ENCODE results near the gene TRPM2.

Gene TRPM2

DNA sequence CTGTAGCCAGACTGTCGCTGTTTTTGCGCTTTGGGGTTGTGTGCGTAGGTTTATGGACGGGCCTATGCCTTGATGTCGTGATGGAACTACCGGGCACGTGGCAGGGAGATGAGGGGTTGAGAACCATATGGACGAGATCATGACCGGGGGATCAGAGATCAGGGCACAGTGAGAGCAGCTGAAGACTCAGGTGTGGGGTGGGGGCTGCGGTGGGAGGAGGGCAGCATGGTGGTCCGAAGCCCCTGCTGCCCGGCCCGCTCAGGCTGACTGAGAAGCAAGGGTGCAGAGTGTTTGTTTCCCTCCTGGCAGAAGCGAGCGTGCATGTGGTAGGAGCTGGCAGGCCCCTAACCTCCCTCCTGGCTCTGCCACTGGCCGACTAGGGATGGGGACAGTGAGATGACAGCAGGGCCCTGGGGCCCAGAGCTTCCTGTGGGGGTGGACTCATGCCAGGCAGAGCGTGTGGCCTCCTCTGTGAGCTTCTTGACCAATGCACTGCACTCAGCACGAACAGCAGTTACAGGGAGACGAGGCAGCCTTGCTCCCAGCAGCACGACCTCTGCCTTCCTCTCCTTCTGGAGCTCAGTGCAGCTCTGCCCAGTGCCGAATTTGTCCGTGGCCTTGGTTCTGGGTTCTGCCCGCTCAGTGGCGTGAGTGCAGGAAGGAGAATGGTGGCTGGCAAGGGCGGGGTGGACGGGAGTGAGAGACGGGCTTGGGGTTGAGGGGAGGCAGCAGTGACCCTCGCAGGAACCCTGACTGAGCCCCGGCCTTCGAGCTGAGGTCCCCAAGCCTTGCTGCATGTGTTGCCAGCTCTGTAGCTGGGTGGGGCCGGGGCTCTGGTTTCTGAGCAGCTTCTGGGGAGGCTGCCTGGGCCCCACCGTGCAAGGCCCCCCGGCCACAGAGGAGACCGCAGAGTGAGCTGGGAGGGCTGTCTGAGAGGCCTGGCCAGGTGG, 79.7 kb downstream of the TRPM2 start:
- DNase-seq = no peak

DNA sequence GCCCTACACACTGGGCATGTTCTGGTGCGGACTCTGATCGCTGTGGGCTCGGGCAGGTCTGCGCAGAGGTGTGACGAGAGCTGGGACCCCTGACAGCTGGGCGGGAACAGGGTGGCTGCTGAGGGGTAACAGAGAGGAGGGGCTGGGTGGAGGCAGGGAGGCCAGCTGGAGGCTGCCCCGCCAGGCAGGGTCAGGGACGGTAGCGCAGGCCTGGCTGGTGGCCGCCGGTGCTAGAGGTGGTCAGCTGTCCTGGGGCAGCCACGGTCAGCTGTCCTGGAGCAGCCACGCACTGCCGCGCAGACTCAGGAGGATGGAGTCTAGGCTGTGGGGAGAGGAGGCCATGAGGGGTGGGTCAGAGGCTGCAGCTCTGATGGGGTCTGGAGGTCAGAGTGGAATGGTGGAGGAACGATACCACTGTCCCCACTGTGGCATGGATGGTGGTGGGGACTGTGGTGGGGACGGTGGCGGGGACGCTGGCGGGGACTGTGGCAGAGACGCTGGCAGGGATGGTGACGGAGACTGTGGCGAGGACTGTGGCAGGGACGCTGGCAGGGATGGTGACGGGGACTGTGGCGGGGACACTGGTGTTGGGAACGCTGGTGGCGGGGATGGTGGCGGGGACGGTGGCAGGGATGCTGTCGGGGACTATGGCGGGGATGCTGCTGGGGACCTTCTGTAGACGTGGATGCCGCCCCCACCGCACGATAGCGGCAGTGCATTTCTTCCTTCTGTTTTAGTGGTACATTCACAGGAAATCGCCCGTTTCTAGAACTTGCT, 80.6 kb downstream of the TRPM2 start:
- DNase-seq = no peak

DNA sequence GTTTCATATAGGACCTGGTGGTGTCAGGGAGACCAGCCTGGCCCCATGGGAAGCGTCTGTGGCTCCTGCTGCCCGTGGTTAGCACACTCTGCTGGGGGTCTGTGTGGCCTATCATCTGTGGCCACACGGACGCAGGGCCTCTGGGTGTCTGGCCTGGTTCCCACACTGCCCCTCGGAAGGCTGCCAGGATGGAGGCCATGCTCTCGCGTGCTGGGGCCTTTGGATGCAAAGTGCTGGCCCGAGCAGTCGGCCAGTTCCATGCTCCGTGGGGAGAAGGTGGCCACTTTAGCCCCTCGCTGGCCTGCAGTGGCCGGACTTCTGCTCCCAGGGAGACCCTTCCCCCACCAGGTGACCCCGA, 81.1 kb downstream of the TRPM2 start:
- DNase-seq = no peak

DNA sequence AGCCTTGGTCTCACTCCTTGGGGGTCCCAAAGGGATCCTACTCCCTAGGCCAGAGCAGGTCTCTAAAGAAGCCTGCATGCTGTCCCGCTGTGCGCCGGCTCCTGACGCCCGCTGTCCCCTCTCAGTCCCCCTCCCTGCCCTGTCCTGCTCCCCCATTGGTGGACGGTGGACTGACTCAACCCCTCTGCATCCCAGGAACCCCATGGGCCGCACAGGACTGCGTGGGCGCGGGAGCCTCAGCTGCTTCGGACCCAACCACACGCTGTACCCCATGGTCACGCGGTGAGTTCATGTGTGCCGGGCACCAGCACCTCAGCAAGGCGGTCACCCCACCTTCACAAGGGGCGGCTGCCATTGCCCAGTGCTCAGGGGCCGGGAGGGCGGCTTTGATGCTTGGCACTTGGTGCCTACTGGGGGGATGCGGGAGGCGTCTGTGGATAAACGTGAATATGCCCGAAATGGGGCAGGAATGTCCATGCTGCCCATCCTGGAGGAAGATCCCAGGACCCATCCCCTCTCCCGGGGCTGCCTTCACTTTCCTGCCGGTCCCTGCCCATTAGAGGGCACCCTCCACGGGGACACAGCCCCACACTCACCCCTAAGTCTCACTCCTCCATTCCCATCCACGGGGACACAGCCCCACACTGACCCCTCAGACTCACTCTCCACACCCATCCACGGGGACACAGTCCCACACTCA, 81.7 kb downstream of the TRPM2 start:
- DNase-seq = no peak

DNA sequence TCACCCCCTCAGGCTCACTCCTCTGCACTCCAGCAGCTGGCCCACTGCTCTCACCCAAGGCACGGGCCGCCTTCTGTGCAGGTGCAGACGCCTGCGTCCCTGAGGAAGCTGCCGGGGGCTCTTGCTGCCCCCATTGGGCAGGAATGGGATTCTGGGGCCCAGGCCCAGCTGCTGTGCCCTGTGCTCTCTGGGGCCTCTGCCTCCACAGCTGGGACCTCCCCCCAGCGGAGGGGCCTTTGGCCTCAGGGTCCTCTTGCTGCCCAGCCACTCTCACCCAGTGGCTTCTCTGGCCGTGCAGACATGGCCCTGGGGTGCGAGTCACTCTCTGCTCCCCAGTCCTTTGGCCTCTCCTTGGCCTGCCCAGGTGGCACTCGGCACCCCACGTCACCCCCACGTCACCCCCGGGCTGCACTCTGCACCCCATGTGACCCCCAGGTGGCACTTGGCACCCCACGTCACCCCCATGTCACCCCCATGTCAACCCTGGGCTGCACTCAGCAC, 82.7 kb downstream of the TRPM2 start:
- no peak for DNase-seq

DNA sequence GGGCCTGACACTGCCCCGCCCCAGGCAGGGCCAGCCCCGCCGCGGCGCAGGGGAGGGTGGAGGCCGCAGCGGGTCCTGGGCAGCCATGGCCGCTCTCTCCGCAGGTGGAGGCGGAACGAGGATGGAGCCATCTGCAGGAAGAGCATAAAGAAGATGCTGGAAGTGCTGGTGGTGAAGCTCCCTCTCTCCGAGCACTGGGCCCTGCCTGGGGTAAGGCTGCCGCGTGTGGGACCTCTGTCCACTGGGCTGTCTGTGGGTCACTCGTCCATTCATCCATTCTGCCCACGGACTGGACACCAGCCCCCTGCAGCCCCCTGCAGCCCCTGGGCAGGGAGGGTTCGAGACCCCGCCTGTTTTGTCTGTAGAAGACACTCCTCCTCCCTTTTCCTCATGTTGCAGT, 83.5 kb downstream of the TRPM2 start:
- no peak for DNase-seq

DNA sequence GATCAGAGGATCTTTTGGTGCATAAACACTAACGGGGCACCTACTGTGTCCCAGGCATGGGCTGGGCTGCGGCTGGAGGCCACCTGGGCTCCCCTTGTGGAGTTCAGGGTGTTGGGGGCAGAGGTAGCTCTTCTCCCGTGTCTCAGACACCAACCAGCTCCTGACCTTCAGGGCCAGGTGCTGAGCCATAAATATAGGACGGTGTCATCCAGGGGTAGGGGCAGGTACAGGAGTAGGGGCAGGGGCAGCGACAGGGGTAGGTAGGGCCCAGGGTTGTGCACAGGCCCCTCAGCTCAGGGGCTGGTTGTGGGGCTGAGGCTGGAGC, 83.9 kb downstream of the TRPM2 start:
- no peak for DNase-seq

DNA sequence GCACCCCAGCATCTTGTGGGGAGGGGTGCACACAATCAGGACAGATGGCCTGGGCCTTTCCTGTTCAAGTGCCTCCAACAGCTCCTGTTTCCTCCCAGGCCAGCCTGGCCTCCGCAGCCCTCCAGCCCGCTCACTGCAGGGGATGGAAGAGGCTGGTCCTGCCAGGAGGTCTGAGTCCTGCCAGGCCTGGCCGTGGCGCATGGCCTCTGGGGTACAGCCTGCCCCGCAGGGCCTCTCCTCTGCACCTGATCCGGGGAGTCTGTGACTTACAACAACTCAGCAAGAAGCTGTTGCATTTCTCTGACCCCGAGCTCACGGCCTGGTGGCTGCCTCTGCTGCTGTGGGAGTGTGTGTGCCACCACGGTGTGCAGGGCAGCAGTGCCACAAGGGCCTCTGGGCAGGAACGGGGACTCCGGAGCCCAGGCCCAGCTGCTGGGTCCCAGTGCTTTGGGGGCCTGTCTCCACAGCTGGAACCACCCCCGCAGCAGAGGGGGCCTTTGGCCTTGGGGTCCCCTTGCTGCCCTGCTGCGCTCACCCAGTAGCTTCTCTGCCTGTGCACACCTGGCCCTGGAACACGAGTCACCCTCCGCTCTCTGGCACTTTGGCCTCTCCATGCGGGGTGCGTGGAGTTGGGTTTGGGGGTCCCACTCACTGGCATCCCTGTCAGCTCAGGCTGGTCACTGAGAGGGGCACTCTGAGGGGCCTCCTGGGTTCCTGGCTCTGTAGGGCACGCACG, 84.4 kb downstream of the TRPM2 start:
- no peak for DNase-seq

DNA sequence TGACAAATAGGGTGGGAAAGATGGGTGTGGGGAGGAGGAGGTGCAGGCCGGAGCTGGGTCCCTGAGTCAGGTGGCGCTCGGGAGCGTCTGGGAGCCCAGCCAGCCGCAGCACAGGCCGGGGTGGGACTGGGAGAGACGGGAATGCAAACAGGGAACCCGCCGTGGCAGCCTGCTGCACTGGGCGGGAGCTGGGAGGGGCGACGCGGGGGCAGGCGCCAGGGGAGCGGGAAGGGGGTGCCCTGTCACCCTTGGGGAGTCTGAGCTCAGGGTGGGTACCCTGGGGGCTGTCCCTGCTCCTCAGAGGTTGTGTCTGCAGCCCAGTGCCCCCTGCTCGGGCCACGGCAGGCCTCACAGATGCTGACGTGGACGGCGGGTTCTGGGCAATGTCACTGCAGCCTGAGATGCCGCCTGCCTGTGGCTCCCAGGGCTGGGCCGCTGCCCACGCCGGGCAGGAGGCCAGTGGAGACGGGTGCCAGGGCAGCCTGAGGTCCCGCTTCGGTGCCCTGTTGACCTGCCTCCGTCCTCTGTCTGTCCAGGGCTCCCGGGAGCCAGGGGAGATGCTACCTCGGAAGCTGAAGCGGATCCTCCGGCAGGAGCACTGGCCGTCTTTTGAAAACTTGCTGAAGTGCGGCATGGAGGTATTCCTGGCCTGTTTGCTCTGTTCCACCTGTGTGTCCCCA, 85.2 kb downstream of the TRPM2 start:
- DNase-seq = no peak

DNA sequence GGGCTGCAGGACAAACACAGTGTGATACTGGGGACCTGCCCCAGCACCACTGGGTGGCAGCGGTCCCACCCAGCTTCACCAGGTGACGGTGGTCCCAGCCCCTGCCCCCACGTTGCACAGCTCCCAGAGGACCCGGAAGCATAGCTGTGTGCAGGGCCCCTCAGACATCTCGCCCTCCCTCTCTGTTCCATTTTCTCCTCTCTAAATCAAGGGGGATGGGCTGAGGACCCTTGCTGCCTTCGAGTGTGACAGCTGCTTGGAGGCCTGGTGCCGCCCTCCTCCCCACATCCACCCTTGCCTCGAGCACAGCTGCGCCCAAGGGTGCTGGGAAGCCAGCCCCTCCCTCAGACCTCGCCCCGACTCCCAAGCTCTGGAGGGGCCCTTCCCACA, 85.8 kb downstream of the TRPM2 start:
- DNase-seq = no peak

DNA sequence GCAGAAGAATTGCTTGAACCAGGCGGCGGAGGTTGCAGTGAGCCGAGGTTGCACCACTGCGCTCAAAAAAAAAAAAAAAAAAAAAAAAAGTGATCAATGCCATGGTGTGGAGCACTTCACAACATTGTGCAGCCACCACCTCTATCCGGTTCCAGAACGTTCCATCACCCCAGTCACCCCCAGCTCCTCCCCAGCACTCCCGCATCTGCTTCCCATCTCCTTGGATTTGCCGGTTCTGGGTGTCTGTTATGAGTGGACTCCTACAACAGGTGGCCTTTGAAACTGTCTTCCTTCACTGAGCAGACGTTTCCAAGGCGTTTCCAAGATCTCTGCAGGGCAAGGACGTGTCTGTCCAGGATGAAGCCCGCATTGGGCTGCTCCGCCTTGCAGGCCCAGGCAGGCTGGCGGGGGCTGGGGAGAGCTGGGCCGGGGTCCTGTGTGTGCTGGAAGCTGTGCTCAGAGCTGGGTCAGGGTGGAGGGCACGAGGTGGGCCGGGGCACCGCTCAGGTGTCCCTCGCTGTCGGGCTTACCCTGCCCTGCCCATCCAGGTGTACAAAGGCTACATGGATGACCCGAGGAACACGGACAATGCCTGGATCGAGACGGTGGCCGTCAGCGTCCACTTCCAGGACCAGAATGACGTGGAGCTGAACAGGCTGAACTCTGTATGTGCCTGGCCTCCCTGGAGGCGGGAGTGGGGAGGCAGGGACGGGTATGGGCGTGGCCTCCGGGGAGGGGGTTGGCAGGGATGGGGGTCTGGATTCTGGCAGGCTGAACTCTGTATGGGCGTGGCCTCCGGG, 87.0 kb downstream of the TRPM2 start:
- DNase-seq = no peak

DNA sequence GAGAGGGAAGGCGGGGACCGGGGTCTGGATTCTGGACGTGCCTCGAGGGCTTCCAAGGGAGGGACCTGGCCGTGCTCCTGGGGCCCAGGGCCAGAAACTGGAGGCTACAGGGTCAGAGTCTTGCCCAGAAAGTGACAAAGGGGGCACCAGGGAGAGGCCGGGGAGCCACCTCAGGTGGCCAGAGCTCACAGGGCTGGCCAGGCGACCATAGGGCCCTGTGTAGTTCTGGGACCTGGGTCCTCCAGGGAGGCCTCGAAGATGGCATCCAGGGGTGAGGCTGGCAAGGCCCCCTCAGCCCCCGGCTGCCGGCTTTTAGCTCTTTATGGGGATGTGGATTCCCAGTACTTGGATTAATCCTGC, 87.6 kb downstream of the TRPM2 start:
- no peak for DNase-seq

DNA sequence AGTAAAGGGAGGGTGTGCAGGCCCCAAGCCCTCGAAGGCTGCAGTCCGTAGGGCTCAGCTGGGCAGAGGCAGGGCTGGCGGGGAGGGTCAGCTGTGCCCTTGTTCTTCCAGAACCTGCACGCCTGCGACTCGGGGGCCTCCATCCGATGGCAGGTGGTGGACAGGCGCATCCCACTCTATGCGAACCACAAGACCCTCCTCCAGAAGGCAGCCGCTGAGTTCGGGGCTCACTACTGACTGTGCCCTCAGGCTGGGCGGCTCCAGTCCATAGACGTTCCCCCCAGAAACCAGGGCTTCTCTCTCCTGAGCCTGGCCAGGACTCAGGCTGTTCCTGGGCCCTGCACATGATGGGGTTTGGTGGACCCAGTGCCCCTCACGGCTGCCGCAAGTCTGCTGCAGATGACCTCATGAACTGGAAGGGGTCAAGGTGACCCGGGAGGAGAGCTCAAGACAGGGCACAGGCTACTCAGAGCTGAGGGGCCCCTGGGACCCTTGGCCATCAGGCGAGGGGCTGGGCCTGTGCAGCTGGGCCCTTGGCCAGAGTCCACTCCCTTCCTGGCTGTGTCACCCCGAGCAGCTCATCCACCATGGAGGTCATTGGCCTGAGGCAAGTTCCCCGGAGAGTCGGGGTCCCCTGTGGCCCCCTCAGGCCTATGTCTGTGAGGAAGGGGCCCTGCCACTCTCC, 88.3 kb downstream of the TRPM2 start:
- no peak for DNase-seq

DNA sequence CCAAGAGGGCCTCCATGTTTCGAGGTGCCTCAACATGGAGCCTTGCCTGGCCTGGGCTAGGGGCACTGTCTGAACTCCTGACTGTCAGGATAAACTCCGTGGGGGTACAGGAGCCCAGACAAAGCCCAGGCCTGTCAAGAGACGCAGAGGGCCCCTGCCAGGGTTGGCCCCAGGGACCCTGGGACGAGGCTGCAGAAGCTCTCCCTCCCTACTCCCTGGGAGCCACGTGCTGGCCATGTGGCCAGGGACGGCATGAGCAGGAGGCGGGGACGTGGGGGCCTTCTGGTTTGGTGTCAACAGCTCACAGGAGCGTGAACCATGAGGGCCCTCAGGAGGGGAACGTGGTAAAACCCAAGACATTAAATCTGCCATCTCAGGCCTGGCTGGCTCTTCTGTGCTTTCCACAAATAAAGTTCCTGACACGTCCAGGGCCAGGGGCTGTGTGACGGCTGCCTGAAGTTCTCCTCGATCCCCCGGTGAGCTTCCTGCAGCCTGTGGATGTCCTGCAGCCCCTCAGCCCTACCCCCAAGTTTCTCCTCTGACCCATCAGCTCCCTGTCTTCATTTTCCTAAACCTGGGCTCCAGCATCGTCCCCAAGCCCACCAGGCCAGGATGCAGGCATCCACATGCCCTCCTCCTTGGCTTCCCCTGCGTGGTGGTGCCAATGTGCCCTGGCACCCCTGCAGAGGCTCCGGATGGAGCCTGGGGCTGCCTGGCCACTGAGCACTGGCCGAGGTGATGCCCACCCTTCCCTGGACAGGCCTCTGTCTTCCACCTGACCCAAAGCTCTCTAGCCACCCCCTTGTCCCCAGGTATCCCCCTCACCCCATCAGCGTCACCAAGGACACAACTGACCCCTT, 89.1 kb downstream of the TRPM2 start:
- DNase-seq = no peak

DNA sequence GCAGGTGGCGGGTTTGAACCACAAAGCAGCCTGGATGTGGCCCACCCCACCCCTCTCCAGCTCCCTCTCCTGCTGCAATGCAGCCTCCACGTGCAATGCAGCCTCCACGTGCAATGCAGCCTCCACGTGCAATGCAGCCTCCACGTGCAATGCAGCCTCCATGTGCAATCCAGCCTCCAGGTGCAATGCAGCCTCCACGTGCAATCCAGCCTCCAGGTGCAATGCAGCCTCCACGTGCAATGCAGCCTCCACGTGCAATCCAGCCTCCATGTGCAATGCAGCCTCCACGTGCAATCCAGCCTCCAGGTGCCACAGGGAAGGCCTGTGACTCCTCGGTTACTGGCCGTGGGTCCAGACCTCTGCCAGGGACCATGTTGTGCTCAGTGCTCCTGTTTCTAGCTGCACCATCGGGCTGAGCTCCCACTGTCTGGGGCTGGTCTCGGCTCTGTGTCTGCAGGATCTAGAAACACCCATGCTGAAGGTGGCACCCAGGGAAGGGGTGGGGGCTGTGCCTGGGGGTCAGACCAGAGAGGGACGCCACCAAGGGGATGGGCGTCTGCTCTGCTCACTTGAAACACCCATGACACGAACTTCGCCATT, 90.0 kb downstream of the TRPM2 start:
- DNase-seq = no peak

DNA sequence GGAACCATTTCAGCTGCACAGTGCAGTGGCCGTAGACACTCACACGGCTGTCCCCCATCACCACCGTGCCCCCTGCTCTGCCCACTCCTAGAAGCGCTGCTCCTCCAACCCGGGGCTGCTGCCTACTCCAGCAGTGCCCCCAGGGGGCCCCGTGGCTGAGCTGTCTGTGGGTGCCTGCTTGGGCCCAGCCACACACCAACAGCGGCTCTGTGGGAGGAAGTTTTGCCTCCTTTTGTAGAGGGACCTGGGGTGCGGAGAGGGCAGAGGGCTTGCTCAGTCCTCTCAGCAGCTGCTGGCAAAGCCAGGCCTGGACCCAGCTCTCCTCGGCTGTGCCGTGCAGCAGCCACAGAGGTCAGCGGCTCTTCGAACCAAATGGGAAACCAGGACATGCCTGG, 90.5 kb downstream of the TRPM2 start:
- DNase-seq = no peak

DNA sequence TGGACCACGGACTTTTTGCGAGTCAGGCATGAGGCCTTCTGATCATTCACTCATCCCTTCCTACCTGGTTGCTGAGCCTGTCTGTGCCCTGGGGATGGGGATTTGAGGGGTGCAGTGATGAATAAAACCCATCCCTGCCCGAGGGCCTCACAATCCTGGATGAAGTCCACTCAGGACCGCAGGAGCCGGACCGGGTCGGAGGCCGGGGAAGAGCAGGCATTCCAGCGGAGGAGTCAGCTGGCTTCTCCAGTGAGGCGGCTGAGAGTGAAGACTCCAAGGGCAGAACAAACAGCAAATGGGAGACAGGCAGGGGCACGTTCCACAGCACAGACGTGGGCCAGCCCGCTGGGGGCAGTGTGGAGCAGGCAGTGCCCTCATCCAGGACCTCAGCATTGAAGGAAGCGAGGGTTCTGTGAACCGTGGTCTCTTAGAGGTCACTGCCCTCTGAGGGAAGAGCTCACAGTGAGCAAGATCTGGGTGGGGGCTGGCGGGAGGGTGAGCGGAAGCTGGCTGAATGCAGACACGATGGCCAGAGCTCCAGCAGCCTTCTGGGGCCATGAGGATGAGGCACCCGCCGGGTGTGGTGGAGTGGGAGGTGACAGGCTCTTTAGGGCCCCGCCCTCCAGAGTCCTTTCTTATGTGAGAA, 91.0 kb downstream of the TRPM2 start:
- no peak for DNase-seq

DNA sequence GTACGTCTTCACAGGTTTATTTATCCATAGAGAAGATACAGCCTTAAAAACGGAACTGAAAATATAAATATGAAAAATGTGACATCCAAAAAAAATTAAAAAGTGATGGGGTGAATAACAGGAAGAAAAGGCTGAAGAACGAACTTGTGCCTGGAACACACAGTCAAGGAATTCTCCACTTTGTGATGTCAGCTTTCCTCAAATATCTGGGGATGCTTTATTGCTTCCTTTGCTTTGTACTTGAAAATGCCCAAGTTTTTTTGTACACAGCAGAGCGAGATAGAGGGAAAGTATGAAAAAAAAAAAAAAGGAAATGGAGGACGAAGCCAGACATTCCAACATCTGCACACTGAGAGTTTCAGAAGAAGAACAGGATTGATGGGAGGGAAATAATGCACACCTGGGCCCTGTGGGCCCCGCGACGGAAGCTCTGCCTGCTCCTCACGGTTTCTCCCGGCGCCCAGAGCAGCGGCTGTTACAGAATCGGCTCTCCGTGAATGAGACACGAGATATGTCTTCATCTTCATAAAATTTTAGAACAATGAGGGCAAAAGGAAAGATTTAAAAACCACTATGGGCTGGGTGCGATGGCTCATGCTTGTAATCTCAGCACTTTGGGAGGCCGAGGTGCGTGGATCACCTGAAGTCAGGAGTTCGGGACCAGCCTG, 91.9 kb downstream of the TRPM2 start:
- DNase-seq = no peak

All from CD4-positive, alpha-beta T cell treated with Interferon gamma for 1 hour (primary cell).